ENCODE data around the gene TNFRSF17.

DNA sequence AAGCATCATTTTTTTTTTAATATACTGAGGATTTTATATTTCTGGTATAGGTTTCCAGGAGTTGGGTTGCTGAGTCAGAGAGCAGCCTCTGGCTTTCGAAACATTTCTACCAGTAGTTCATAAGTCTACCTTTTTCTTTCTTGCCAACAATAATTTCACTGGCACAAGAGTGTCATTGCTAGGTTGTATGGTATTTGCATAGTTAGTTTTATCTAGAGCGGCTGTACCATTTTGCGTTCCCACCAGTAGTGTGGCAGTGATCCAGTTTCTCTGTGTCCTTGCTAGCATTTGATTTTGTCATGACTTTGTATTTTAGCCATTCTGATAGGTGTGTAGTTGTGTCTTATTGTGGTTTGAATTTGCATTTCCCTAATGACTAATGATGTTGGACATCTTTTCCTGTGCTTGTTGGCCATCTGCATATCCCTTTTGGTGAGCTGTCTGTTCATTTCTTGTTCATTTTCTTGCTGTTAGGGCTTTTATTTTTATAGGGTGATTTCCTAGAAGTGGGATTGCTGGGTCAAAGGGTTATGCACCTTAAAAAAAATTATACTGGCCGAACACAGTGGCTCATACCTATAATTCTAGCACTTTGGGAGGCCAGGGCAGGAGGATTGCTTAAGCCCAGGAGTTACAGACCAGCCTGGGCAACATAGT, 51.4 kb downstream of the TNFRSF17 start:
- no peak for TF ChIP-seq POLR2A (IDR thresholded peaks at IDR 0.05)
- TF ChIP-seq, protein P1, sequence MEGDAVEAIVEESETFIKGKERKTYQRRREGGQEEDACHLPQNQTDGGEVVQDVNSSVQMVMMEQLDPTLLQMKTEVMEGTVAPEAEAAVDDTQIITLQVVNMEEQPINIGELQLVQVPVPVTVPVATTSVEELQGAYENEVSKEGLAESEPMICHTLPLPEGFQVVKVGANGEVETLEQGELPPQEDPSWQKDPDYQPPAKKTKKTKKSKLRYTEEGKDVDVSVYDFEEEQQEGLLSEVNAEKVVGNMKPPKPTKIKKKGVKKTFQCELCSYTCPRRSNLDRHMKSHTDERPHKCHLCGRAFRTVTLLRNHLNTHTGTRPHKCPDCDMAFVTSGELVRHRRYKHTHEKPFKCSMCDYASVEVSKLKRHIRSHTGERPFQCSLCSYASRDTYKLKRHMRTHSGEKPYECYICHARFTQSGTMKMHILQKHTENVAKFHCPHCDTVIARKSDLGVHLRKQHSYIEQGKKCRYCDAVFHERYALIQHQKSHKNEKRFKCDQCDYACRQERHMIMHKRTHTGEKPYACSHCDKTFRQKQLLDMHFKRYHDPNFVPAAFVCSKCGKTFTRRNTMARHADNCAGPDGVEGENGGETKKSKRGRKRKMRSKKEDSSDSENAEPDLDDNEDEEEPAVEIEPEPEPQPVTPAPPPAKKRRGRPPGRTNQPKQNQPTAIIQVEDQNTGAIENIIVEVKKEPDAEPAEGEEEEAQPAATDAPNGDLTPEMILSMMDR (IDR thresholded peaks at IDR 0.05), result no peak

Measured in tibial nerve (tissue), 3 donors.